COLO668 (cell line): ENCODE data around the gene FRAS1.
"Not testable (repeated sequence)": the region's sequence is repeated elsewhere in the genome, so short reads cannot be mapped to it uniquely, and the experiment has no call there.

Experiments used
- DNase-seq: peaks from one replicate; lab custom pipeline; 2025; ENCODE audit not compliant: unreplicated experiment; lab: John Stamatoyannopoulos, UW

FRAS1 gene

DNA sequence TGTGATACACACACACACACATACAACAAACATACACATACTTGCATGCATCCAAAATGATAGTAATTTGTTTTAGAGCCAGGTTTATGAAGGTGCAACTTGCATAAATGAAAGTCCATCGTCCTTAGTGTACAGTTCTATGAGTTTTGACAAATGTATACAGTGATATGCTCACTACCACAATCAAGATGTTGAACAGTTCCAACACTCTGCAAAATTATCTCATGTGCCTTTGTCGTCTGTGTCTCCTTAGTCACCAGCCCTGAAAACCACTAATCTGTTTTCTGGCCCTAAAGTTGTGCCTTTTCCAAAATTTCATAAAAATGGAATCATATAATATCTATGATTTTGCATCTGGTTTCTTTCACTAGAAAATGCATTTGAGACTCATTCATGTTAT lies 426.7 kb downstream of the FRAS1 start:
- no peak for DNase-seq

GRCh38 chr4:78484574-78484973 lies 427.5 kb downstream of the FRAS1 start:
- DNase-seq, result no peak

GRCh38 chr4:78493731-78494130 lies 436.6 kb downstream of the FRAS1 start:
- DNase-seq, result no peak

GRCh38 chr4:78496021-78496643 lies 439.0 kb downstream of the FRAS1 start:
- no peak for DNase-seq

DNA sequence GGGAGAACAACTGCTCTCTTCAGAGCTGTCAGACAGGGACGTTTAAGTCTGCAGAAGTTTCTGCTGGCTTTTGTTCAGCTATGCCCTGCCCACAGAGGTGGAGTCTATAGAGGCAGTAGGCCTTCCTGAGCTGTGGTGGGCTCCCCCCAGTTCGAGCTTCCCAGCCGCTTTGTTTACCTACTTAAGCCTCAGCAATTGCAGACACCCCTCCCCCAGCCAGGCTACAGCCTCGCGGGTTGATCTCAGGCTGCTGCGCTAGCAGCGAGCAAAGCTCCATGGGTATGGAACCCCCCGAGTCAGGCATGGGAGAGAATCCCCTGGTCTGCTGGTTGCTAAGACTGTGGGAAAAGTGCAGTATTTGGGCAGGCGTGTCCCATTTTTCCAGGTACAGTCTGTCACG lies 449.1 kb downstream of the FRAS1 start:
- not testable (repeated sequence) for DNase-seq

DNA sequence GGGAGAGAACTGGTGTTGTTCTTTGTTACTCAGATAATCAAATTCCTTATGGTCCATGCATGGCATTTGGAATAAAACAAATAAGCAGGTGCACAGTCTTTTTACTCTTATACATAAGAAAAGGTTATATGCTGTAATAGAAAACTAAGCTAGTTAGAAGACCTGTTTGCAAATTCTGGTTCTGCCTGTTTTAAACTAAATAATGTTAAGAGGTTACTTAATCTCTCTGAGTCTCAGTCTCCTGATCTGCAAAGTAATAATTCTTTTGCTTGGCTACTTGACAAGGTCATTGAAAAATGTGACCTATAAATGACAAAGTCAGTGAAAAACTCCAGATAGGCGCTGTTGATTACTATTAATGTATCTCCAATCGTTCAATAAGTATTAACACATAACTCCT lies 451.9 kb downstream of the FRAS1 start:
- DNase-seq, result no peak

DNA sequence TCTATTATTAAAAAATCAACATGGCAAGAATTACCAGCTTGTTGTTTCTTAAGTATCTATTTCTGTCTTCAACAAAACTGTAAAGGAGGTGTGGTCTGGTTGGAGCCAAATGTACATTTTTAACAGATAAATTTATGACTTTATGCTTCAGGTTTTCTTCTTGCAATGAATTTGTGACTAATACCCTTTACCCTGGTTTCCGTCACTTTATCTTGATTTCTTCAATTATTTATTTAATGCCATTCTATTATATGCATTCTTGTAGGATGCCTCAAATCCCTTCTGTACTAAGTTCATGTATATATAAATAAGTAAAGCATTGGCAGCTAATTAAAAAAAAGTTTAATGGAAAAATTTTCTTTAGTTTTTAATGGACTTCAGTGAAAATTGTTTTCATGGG lies 453.0 kb downstream of the FRAS1 start:
- DNase-seq, result no peak

DNA sequence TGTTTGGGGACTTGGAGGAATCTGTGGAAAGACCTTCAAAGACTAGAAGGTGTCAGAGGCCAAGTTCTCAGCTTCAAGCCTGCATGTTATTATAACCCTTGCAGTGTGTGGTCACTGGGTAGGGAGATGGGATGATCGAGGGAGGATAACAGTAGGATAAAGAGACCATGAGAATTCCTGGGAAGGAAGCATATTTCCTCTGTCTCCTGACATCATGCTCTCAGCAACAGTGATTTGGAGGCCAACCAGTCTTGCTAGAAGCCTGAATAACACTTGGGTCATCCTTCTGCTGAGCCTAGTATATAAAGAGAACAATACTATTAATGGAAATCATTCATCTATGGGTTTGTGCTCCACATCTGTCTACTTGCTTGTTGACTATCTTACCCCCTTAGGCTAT lies 453.6 kb downstream of the FRAS1 start:
- DNase-seq, result no peak

DNA sequence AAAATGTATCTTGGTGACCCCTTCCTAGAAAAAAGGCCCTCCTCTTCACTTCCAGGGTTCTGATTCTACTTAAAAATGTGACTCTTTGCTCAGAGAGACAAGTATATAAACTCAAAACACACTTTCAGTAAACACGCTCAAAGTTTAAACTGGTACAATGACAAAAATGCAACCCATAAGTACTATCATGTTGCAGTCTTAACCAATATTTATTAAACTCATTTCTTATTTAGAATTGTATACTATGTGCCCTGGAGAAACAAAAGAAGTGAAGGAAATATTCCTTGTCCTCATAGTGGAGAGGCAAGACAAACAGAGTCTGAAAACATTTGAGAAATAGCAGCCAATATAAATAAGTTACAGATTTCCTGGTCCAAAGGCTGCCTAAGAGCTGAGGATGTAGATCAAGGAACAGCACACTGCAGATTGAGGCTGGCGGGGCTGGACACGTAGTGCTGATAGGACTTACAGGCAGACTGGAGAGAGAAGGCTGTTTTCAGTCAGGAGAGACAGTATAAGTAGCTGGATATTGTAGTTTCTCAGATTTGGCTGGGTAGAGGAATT lies 455.3 kb downstream of the FRAS1 start:
- no peak for DNase-seq

DNA sequence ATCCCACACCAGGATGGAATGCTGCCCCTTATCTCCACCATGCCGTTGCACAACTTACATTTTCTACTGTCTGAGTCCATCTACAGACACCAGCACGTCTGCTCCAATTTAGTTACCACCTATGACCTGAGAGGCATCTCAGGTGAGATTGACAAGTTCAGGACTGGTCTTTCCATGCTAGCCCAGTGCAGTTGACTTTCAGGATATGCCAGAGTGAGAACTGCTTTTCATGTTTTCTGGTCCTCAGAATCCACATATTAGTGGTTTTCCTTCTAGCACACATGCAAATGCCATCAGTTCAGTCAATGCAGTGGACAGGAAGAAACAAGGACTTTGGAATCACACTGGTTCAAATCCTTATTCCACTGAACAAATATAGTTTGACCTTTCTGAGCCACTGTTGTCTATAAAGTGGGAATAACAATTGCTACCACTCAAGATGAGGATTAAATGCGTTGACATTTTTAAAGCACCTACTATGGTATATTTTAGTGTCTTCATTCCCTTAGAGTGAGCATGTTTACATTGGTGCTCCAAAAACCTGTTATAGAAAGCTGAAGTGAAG lies 456.4 kb downstream of the FRAS1 start:
- DNase-seq, result no peak

GRCh38 chr4:78517050-78517652 lies 460.0 kb downstream of the FRAS1 start:
- DNase-seq, result no peak

DNA sequence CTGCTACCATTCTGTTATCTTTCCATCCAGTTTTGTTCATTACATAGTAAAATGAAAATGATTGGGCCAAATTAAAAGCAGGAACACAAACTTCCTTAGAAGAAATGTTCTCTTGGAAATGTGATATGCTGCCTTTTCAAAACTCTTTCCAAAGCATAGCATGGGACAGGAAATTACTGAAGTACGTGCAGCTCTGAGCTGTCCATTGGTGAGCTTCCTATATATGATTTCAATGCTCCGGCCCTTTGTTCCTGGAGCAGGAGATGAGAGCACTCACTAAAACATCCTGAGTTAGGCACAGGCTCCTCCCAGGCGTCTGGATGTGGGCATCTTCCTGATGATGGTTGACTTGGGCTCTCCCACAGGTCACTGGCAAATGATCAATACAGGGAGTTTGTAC lies 461.4 kb downstream of the FRAS1 start:
- DNase-seq, result no peak

DNA sequence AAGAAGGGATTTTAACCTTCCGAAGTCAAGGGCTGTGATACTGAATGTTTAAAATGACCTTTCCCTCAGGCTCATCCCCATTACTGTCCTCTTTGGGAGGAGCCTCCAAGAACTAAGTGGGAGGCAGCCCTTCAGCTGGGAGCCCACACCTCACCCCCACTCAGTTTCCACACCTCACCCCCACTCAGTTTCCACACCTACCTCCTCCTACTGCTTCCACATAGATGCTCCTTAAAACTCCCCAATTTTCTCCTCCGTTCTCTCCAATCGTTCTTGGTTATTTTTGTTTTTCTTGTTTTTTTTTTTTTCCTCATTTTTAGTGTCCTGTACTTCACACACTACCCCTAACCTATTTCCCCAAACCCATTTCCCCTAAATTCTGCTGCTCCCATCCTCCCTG lies 462.8 kb downstream of the FRAS1 start:
- no peak for DNase-seq

- DNase-seq, result no peak
Measured at GRCh38 chr4:78520808-78521226, 463.7 kb downstream of the FRAS1 start.

DNA sequence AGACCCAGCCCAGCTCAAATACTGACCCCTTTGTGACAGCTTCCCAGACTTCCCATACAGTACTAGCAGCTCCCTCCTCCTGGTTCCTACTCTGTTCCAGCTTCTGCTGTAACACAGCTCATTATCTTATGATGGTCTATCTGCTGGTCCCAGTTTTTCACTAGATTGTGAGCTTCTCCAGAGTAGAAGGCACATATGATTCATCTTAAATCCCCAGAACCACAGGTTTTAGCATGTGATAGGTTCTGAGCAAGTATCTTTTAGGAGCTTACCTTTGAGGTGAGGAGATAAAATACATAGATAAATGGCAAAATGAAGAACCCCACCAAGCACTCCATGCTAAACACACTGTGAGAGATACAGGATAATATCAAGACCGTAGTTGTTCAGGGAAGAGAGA lies 466.9 kb downstream of the FRAS1 start:
- DNase-seq, result no peak

- DNase-seq, result no peak
Measured at GRCh38 chr4:78525559-78525958, 468.4 kb downstream of the FRAS1 start.

DNA sequence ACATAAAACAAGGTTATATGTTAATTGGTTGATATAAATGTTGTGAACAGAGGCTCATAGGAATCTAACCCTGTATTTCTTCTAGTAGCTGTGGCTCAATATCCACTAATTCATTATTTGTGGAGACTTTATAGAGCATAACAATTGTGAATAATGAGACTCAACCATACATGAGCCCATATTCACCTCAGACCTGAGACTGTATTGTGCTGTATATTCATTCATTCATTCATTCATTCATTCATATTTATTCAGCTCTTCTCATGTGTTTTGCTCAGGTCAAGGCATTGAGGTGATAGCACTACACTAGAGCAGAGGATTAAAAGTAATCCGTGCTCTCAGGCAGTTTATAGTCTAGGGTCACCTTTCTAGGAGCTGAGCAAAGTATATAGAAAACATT lies 470.0 kb downstream of the FRAS1 start:
- DNase-seq, result no peak

DNA sequence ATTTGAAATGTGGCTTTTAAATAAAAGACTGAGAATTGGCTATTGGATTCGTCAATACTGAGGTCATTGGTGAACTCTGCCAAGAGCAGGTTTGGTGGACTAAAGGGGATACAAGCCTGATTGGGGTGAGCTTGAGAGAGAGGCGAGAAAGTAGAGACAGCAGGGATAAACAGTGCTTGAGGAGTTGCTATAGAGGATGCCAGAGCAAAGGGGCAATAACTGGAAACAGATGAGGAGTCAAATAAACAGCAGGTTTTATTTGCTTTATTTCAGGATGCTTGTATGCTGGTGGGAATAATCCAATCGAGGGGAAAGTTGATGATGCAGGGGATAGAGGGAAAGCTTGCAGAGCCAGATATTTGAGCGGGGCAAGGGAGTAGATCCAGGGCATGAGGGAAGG lies 470.4 kb downstream of the FRAS1 start:
- DNase-seq, result no peak

- DNase-seq, result no peak
Measured at GRCh38 chr4:78528327-78528726, 471.2 kb downstream of the FRAS1 start.

- DNase-seq, result no peak
Measured at GRCh38 chr4:78529569-78530209, 472.6 kb downstream of the FRAS1 start.

DNA sequence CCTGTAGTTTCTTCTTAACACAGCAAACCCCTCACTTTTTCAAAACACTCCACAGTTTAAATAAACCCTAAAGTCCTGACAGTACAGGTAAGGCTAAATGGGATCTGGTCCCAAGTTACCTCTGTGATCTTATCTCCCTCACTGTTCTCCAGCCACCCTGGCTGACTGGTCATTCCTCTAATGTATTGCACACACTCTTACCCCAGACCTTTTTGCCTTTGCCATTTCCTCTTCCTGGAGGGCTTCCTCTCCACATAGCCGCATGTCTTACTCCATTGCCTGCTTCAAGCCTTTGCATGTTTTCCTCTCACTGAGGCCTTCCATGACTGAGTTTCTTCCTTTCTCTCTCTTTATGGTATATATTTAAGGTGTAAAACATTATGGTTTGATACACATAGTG lies 474.9 kb downstream of the FRAS1 start:
- no peak for DNase-seq

- no peak for DNase-seq
Measured at GRCh38 chr4:78533854-78534253, 476.7 kb downstream of the FRAS1 start.
